Skeletal muscle satellite cell (primary cell): Measurements from ENCODE around the gene MFAP4.
A peak's percentile ranks its signal among the peaks of the same experiment; 100 is the strongest.
"Not testable (repeated sequence)": the region's sequence is repeated elsewhere in the genome, so short reads cannot be mapped to it uniquely, and the experiment has no call there.

ENCODE experiments used
- H3K27me3 ChIP-seq: 2 replicates; pipeline ENCODE4 v1.7.0; 2013; ENCODE audit warnings: low read length; ENCODE audit not compliant: control insufficient read depth, insufficient read depth
- H3K36me3 ChIP-seq: 2 replicates; pipeline ENCODE4 v1.7.0; 2013; ENCODE audit warnings: mild to moderate bottlenecking, control low read depth, low read length; ENCODE audit not compliant: insufficient read depth
- H3K4me1 ChIP-seq: 2 replicates; pipeline ENCODE4 v1.7.0; 2013; ENCODE audit warnings: low read length; ENCODE audit not compliant: control insufficient read depth, insufficient read depth
- H3K4me2 ChIP-seq: 2 replicates; pipeline ENCODE4 v1.7.0; 2013; ENCODE audit warnings: mild to moderate bottlenecking, low read length
- H3K4me3 ChIP-seq: 2 replicates; pipeline ENCODE4 v1.7.0; 2013; ENCODE audit warnings: low read length
- H3K9ac ChIP-seq: 2 replicates; pipeline ENCODE4 v1.7.0; 2013; ENCODE audit warnings: mild to moderate bottlenecking, low read depth, low read length, moderate library complexity
- H3K9me3 ChIP-seq: replicated peaks from 2 replicates; pipeline ENCODE4 v1.7.0; 2013; ENCODE audit warnings: mild to moderate bottlenecking, control low read depth, low read length

Gene MFAP4

GRCh38 chr17:19363460-19364035 is 23.4 kb downstream of the MFAP4 start:
- no peaks in the 10 kb centered on the region for H3K36me3 ChIP-seq
- no peak overlapping the region for H3K9ac ChIP-seq
- no peaks in the 10 kb centered on the region for H3K9me3 ChIP-seq
- no peak overlapping the region for H3K4me3 ChIP-seq
- no peaks in the 10 kb centered on the region for H3K27me3 ChIP-seq
- peaks cover 24% of the 10 kb centered on the region for H3K4me1 ChIP-seq
- no peak overlapping the region for H3K4me2 ChIP-seq

GRCh38 chr17:19363114-19363438 is 23.9 kb downstream of the MFAP4 start:
- Histone ChIP-seq H3K36me3 (no peaks in the 10 kb centered on the region), H3K4me1 (peaks cover 20% of the 10 kb centered on the region), H3K27me3 (no peaks in the 10 kb centered on the region), H3K9me3 (no peaks in the 10 kb centered on the region), H3K4me3 (peak overlapping the region; percentile 92), H3K4me2 (peak overlapping the region; percentile 95), H3K9ac (no peak overlapping the region)

- Histone ChIP-seq H3K9ac (peak within 1 kb of the TSS; percentile 78), H3K27me3 (no peaks in the 10 kb centered on the region), H3K4me3 (peak within 1 kb of the TSS; percentile 92), H3K4me1 (peaks cover 19% of the 10 kb centered on the region), H3K36me3 (no peaks in the 10 kb centered on the region), H3K4me2 (peak within 1 kb of the TSS; percentile 95), H3K9me3 (no peaks in the 10 kb centered on the region)
Measured at GRCh38 chr17:19362277-19363113, 24.5 kb downstream of the MFAP4 start, which contains the start of gene B9D1. B9D1 (minus strand) TSS chr17:19362723; CDS start chr17:19362569, 154 bp downstream.

GRCh38 chr17:19361944-19362276 is 25.1 kb downstream of the MFAP4 start:
- peaks cover 19% of the 10 kb centered on the region for H3K4me1 ChIP-seq
- H3K9ac ChIP-seq: peak overlapping the region; percentile 78
- H3K4me2 ChIP-seq: peak overlapping the region; percentile 95
- no peaks in the 10 kb centered on the region for H3K27me3 ChIP-seq
- peak overlapping the region; percentile 92 for H3K4me3 ChIP-seq
- H3K36me3 ChIP-seq: no peaks in the 10 kb centered on the region
- no peaks in the 10 kb centered on the region for H3K9me3 ChIP-seq

- H3K9me3 ChIP-seq: no peaks in the 10 kb centered on the region
- no peaks in the 10 kb centered on the region for H3K27me3 ChIP-seq
- H3K4me1 ChIP-seq: peaks cover 19% of the 10 kb centered on the region
- H3K4me2 ChIP-seq: peak overlapping the region; percentile 95
- no peak overlapping the region for H3K4me3 ChIP-seq
- H3K9ac ChIP-seq: no peak overlapping the region
- no peaks in the 10 kb centered on the region for H3K36me3 ChIP-seq
Measured at GRCh38 chr17:19361326-19361725, 25.7 kb downstream of the MFAP4 start.

- Histone ChIP-seq H3K4me3 (no peak overlapping the region), H3K36me3 (no peaks in the 10 kb centered on the region), H3K4me1 (peaks cover 19% of the 10 kb centered on the region), H3K9me3 (no peaks in the 10 kb centered on the region), H3K4me2 (no peak overlapping the region), H3K27me3 (no peaks in the 10 kb centered on the region), H3K9ac (no peak overlapping the region)
Measured at GRCh38 chr17:19360772-19361171, 26.2 kb downstream of the MFAP4 start.

GRCh38 chr17:19359856-19360255 is 27.1 kb downstream of the MFAP4 start:
- H3K9ac ChIP-seq: no peak overlapping the region
- H3K36me3 ChIP-seq: no peaks in the 10 kb centered on the region
- H3K4me3 ChIP-seq: no peak overlapping the region
- no peaks in the 10 kb centered on the region for H3K27me3 ChIP-seq
- no peak overlapping the region for H3K4me2 ChIP-seq
- H3K9me3 ChIP-seq: no peaks in the 10 kb centered on the region
- H3K4me1 ChIP-seq: peaks cover 18% of the 10 kb centered on the region

GRCh38 chr17:19359151-19359550 is 27.8 kb downstream of the MFAP4 start:
- no peak overlapping the region for H3K4me3 ChIP-seq
- H3K9ac ChIP-seq: no peak overlapping the region
- no peaks in the 10 kb centered on the region for H3K36me3 ChIP-seq
- H3K4me1 ChIP-seq: peaks cover 18% of the 10 kb centered on the region
- H3K27me3 ChIP-seq: no peaks in the 10 kb centered on the region
- no peak overlapping the region for H3K4me2 ChIP-seq
- H3K9me3 ChIP-seq: no peaks in the 10 kb centered on the region

GRCh38 chr17:19357761-19358160 is 29.2 kb downstream of the MFAP4 start:
- Histone ChIP-seq H3K9ac (no peak overlapping the region), H3K4me1 (peaks cover 21% of the 10 kb centered on the region), H3K36me3 (no peaks in the 10 kb centered on the region), H3K27me3 (no peaks in the 10 kb centered on the region), H3K4me2 (no peak overlapping the region), H3K4me3 (no peak overlapping the region), H3K9me3 (no peaks in the 10 kb centered on the region)

- no peaks in the 10 kb centered on the region for H3K9me3 ChIP-seq
- no peak overlapping the region for H3K9ac ChIP-seq
- H3K4me1 ChIP-seq: peaks cover 21% of the 10 kb centered on the region
Measured at GRCh38 chr17:19357351-19357750, 29.6 kb downstream of the MFAP4 start.

GRCh38 chr17:19354748-19355147 is 32.2 kb downstream of the MFAP4 start:
- Histone ChIP-seq H3K4me2 (no peak overlapping the region), H3K36me3 (no peaks in the 10 kb centered on the region), H3K4me1 (peaks cover 15% of the 10 kb centered on the region), H3K4me3 (no peak overlapping the region), H3K27me3 (no peaks in the 10 kb centered on the region), H3K9ac (no peak overlapping the region), H3K9me3 (no peaks in the 10 kb centered on the region)

More at GRCh38 chr17:19357351-19357750, 29.6 kb downstream of the MFAP4 start:
- Histone ChIP-seq H3K4me3 (no peak overlapping the region), H3K27me3 (no peaks in the 10 kb centered on the region), H3K36me3 (no peaks in the 10 kb centered on the region), H3K4me2 (no peak overlapping the region)

- not testable (repeated sequence) for H3K9me3 ChIP-seq, H3K4me2 ChIP-seq, H3K4me3 ChIP-seq, H3K27me3 ChIP-seq, H3K9ac ChIP-seq, H3K36me3 ChIP-seq
- H3K4me1 ChIP-seq: peaks cover 15% of the 10 kb centered on the region
Measured at GRCh38 chr17:19353401-19353800, 33.6 kb downstream of the MFAP4 start.
